PC-3 (cell line): ENCODE measurements around the gene VDR.

ENCODE experiments used
- EZH2 ChIP-seq: fragments of 300-600 bp; sonication (generic); IDR thresholded peaks from one replicate; pipeline ENCODE4 v1.6.1; 2017; ENCODE audit warnings: antibody characterized with exemption, mild to moderate bottlenecking, low read length; ENCODE audit not compliant: unreplicated experiment
- EZH2phosphoT487 ChIP-seq: fragments of 300-600 bp; sonication (generic); IDR thresholded peaks from 2 replicates; pipeline ENCODE4 v1.6.1; 2018; ENCODE audit warnings: mild to moderate bottlenecking, antibody characterized with exemption, low read length, borderline replicate concordance
- TF ChIP-seq, protein P1 (sequence below): fragments of 300-600 bp; sonication (generic); conservative IDR thresholded peaks from 2 replicates; pipeline ENCODE4 v1.5.1; 2017; ENCODE audit warnings: antibody characterized with exemption, low read depth, mild to moderate bottlenecking, low read length

DNA sequence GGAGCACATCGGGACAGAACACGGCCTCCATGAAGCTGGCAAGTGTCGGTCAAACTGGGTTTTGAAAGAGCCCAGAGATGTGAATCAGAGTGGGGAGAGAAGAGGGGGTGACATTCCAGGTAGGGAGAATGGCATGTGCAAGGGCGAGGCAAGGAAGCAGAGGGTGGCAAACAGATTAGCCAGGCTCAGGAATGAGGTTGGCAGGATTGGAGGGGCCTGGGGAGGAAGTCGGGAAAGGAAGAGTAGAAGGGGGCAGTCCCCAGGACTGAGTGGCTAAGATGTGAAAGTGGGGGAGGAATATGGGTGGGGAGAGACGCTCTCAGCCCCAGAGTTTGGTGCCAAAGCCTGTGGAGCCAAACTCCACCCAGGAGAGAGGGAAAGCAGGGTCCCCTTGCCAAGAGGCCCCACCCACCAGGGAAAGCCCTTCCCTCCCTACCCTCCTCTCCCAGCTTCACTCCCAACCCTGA is 79.6 kb downstream of the VDR start:
- TF ChIP-seq, protein P1, sequence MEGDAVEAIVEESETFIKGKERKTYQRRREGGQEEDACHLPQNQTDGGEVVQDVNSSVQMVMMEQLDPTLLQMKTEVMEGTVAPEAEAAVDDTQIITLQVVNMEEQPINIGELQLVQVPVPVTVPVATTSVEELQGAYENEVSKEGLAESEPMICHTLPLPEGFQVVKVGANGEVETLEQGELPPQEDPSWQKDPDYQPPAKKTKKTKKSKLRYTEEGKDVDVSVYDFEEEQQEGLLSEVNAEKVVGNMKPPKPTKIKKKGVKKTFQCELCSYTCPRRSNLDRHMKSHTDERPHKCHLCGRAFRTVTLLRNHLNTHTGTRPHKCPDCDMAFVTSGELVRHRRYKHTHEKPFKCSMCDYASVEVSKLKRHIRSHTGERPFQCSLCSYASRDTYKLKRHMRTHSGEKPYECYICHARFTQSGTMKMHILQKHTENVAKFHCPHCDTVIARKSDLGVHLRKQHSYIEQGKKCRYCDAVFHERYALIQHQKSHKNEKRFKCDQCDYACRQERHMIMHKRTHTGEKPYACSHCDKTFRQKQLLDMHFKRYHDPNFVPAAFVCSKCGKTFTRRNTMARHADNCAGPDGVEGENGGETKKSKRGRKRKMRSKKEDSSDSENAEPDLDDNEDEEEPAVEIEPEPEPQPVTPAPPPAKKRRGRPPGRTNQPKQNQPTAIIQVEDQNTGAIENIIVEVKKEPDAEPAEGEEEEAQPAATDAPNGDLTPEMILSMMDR: no peak
- no peak for TF ChIP-seq EZH2phosphoT487
- no peak for TF ChIP-seq EZH2
